GM19043 (cell line): Measurements from ENCODE around the gene BTBD7.
"Not testable (repeated sequence)": the region's sequence is repeated elsewhere in the genome, so short reads cannot be mapped to it uniquely, and the experiment has no call there.

ENCODE experiments used
- ATAC-seq: cut with Tn5 transposase; IDR thresholded peaks from one replicate; pipeline ENCODE4 v1.9.1; 2021; ENCODE audit warnings: low read depth; ENCODE audit not compliant: unreplicated experiment

Gene BTBD7

DNA sequence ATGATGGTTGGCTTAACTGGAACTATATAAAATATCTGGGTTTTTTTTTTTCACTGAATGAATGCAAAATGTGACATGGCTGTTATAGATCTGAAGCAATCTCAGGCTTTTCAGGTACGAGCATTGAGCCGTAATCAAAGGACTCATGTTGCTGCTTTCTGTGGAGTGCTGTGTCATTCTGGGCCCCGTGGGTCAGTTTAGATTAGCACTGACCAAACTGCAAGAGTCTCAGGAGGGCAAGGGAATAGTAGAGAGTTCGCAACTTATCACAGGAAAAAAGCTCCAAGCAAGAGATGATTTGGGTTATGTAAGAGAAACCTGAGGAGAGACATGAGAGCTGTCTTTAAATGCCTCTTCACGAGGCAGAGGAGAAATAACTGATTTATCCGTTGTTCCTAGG lies 66.7 kb downstream of the BTBD7 start:
- ATAC-seq, result no peak

DNA sequence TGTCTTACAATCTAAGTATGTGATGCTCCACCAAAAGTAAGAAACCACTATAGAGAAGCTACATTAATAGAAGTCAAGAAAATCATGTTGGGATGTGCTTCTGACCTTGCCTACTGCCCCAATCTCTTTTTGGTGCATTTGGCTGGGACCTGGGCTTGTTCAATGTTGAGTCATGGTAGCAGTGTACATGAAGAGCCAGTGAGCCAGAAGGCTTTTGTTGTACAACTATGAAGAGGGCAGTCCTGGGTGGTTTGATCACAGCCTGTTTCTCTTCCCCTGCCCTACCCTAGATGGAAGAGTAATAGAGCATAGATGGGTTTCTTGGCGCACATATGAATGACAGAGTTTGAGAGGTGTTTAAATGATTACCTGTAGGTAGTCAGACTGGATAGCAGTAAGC lies 69.4 kb downstream of the BTBD7 start:
- no peak for ATAC-seq

DNA sequence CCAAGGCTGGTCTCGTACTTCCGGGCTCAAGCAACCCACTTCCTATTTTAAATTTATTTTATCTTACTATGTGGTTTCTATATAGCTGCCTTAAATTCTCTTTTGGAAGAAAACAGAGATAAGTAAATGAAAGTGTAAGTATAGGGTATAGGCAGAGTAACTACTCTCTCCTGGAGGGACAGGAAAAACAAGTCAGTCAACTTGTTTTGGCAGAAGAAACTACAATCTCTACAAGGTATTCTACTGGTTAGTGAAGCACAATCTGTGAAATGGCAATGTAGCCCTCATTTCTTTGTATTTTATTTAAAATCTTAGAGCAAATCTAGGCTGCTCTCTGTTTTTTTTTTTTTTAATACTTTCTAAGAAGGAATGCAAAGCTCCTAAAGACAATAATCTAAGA lies 70.4 kb downstream of the BTBD7 start:
- ATAC-seq, result no peak

DNA sequence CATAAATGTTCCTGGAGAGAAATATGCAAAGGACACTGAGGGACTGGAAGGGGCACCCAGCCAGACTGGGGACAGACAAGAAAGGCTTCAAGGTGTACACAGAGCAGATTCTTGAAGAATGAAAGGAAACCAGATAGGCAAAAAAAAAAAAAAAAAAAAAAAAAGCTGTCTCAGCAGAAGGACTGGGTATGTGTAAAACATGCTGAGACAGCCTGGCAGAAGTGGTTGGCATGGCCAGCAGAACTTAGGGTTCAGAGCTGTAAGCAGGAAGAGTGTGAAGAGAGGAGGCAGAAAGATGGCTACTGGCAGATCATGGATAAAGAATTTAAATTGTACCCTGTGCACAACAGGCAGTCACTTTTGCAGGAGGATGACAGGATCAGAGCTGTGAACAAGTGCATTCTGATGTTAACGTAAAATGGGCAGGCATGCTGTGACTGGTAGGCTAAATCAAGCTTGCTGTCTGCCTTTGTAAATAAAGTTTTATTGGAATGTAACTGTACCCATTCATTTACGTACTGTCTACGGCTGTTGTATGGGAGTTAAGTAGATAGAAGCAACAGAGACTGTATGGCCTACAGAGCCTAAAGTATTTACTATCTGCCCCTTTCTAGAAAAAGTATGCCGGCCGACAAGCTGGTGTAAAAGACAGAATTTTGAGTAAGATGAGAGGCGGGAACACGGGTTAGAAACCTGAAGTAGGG lies 83.6 kb downstream of the BTBD7 start:
- no peak for ATAC-seq

DNA sequence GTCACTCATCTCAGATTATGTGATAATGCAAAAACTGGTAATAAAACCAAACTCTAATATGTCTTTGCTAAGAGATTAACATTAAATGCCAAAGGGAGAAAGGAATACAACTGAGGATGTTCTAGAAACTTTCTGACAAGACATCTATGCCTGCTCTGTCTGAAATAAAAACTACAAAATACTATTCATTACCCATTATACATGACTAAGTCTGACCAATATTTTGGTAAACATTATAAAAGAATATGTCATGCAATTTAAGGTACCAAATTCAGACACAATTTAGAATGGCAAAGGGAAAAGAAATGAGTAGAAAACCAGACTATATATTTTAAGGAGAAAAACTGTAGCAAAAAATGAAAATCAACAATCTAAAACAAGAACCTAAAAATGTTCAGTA lies 86.3 kb downstream of the BTBD7 start:
- ATAC-seq, result no peak

DNA sequence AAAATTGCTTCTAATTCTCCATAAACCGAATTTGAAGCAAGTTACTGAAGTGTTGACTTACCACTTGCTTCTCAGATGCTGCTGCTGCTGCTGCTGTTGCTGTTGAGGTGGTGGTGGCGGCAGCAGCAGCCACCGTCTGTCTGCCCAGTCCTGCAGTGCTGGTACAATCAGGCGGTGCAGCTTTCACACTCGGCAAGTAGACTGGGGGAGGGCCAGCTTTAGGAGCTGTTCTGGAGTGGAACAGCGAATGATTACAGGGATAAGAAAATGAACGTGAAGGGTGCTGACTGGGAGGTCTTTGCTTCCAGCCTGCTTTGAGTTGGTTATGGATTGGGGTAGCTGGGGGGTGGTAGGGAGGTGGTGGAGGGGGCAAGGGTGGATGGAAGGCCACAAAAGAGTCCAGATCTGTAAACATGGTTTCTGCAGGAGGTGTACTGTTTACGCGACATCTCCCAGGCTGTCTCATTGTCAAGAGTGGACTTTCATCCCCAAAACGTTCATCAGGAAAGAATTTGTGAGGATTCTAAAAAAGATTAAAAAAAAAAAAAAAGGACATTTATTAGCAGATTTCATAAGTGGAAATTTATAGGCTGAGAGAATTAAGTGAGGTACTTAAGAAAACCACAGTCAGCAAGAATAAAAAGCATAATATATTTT lies 86.9 kb downstream of the BTBD7 start:
- ATAC-seq, result no peak

DNA sequence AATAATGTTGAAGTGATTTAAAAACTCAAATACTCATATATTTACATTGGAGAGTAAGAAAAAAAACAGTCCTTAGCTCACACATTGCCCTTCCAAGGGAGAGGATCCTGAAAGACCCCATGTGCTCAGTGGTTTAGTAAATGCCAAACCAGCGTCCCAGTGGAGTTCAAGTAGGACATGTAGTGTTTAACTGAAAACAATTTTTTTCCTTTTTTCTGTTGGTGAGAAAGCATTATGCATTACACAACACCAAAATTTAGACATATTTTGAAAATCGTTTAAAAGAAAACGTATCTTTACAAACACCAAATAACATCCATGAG lies 92.2 kb downstream of the BTBD7 start:
- ATAC-seq, result no peak

DNA sequence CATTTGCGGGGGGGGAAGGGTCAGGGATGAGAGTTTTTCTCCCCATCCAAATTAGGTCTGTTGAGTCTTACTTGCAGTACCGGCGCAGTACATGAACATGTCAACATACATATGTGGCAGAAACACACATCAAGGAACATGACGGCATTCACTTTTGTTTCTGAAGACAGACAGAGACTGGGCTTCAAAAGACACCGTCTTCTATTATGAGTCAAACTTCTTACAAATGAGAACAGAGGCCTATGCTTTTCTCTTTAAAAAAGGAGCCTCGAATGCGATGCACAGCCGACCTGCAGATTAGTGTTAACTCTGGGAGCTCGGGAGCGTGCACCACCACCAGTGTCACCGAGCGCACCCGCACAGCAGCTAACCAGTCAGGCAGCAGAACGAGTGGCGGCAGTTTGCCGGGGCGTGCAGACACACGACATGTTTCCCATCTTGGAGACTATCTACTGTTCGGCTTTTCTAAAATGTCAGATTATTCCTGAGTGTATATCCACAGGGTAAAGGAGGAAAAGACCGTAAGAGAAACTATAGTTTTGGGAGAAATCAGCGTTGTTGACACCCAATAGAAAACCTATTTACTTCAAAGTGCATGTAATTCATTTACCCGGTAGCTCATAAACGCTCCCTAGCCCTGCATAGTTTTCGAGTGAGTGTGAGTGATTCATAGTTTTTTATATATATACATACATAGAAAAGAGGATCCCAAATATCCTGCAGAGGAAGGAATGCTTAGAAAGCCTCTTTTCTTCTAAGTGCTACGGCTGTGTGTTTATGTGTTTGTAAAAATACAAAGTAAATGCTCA lies 92.8 kb downstream of the BTBD7 start:
- no peak for ATAC-seq

DNA sequence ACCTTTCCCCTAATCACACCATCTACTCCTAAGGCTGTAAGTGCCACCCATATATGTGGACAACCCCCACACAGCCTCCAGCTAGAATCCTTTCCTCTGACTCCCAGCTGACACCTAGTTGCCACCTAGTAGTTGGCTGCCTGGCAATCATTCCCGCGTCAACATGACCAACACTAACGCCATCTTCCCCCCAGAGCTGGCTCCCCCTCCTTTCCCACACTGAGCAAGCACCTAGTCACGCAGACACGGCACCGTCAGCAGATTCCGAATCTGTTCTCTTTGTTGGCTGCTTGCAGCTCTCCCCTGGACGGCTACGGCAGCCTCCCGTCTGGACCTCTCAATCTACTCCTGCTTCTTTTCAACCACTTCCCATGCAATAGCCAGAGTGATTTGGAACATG lies 98.0 kb downstream of the BTBD7 start:
- no peak for ATAC-seq

DNA sequence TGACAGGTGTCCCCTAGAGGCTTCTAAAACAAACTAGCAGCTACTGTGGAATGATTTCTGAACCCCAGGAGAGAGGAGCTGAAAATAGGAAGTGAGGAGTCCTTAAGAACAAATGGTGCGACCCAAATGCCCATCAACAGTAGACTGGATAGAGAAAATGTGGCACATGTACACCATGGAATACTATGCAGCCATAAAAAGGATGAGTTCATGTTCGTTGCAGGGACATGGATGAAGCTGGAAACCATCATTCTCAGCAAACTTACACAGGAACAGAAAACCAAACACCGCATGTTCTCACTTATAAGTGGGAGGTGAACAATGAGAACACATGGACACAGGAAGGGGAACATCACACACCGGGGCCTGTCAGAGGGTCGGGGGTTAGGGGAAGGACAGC lies 99.8 kb downstream of the BTBD7 start:
- not testable (repeated sequence) for ATAC-seq

DNA sequence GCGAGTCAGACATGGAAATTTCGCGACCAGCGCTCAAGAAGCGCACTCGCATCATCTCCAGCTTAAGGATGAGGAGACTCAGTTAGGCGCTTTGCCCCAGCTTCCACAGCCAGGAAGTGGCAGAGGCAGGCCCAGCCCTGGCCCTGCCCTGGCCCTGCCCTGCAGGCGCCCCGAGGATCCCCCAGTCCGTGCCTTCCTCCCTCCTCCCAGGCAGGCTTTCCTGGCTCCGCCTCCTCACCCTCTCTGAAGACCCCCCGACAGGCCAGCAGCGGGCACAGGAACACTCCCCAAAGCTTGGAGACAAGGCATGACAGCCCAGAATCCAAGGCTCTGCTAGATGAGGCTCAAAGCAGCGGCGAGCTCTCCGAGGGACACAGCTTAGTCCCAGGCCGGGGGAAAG lies 100.7 kb downstream of the BTBD7 start:
- no peak for ATAC-seq

DNA sequence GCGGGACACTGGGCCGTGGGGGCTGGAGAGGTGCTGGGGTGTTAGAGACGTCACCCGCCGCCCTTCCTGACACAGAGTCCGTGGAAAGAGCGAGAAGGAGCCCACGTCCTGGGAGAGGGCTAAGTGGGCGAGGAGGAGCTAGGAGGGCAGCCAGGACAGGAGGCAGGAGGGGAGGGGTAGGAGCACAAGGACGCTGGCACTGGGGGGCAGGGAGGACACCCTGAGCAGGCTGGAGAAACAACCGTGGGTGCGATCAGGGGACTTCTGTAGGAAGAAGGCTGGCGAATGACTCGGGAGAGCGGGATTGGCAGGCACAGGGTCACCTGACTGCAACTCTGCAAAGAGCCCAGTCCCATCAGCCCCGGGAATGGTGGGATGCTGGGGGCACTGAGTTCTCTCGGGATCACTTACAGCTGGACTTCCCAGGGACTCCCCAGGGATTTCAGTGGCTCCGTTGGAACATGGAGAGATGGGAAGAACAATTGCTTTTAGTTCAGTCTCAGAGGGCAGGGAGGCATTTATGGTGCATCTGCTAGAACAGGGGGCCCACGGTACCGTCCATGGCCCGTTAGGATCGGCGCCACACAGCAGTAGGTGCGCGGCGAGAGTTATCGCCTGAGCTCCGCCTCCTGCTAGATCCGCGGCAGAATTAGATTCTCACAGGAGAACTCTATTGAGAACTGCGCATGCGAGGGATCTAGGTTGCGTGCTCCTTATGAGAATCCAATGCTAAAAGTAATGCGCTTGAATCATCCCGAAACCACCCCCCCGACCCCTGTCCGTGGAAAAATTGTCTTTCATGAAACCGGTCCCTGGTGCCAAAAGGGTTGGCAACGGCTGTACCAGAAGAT lies 101.5 kb downstream of the BTBD7 start:
- ATAC-seq, result no peak

DNA sequence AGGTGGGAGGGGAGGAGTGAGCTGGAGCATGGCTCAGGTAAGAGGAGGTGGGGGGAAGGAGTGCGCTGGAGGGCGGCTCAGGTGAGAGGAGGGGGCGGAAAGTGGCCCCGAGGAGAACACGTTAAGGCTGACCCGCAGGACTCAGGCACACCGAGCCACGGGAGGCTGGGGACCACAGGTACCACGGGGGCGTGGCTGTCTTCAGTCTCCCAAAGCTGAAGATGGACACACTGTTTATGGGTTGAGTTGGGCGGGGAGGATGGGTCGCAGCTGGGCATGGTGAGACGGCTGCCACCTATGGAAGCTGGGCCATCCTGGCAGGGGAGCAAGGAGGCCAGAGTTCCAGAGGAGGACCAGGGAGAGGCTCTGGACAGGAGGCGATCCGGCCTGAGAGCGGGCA lies 102.3 kb downstream of the BTBD7 start:
- no peak for ATAC-seq

DNA sequence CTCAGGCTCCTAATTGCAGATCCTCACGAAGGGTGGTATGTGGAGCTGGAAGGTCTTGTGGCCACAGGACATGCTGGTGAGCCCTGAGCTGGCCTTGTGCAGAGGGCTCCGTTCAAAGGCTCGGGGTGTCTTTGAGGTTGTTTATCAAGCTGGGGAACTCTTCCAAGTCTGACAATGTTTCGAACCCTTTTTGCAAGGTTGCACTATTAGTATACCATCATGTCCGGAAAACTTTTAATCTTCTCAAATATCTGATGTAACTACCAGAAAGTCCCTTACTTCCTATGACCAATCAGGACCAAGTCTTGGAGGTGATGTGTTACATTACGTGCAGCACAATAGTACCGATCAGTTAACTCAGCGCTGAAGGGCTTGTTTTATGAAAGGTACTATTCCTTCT lies 104.3 kb downstream of the BTBD7 start:
- no peak for ATAC-seq

DNA sequence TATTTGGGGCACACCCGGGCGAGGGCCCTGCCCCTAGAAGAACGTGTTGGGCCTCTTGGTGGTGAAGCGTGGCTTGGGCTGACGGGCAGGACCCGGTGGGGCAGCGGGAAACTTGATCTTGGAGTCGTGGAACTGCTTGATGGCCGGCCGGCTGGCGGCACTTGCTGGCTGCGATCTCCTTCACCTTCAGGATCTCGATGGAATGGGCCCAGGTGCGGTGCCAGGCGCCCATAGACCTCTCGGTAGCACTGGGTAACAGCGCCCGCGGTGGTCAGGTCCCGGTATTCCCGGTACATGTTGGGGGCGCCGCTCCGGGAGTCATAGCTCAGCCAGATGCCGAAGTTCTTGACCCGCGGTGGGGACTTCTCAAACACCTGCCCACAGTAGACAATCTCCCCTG lies 109.3 kb downstream of the BTBD7 start:
- ATAC-seq, result no peak

DNA sequence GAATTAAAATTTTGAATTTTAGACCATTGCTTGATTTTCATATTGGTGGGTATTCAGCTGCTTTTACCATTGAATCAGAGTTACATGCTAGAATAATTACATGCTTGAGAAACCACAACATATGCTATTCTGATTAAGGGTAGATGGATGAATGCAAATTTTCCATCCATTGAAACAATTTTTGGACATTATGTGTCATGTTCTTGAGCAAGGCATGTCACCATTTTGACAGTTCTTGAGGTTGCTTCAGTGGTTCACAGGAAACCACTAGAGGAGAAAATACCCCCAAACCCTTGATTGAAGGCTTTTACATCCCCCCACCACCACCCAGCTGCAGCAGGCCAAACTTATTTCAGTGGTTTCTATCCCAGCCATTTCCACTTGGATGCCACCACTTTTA lies 112.3 kb downstream of the BTBD7 start:
- ATAC-seq, result no peak

DNA sequence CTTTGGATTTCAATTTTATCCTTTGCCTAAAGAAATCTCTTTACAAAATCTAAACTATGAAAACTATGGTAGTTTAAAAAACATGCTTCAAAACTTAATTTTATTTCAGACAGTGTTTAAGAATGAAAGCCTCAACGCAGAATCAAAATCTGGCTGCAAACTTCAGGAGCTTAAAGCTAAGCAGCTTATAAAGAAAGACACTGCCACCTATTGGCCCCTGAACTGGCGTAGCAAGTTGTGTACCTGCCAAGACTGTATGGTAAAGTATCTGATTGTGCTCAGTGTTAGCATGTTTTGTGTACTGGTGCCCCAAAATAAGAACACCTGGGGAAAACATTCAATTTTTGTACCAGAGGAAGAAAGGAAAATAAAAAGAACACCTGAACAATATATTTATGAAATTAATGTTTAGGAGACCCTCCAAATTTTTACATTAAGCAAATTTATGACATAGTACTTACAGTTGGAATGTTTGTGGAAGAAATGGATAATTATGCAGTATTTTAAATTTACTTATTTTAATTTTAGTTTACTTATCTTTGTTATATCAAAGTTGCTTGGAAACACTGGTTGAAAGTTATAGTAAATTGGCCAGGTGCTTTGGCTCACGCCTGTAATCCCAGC lies 113.6 kb downstream of the BTBD7 start:
- peak; percentile 74 for ATAC-seq

DNA sequence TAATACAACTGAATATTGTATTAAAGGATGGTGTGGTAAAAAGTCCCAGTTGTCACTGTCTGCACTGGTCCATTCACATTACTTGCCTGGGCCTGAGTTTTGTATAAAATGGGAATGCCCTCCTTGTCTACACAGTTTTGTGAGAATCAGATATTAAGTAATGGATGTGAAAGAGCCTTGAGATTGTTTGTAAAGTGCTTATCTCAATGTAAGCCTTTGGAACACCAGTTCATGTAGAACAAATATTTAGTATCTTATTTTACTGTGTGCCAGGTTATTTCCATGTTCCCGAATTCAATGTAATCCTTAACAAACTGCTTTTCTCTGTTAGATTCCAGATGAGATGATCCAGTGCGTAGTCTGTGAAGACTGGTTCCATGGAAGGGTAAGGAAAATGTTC lies 118.2 kb downstream of the BTBD7 start:
- ATAC-seq, result no peak

DNA sequence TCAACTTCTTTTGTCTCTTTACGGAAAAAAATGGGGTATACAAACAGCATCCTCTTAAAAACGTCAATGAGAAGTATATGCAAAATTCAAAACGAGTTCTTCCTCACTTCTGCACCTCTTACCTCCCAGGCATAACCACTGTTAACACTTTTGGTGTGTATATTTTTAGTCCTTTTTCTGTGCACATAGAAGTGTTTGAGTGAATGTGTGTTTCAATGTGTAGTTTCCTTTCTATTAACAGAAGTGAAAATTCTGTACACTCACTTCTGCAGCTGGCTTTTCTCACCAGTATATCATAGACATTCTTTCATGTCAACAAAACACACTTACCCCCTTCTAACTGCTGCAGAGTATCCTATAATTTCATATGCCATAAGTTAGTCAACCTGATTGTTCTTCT lies 120.4 kb downstream of the BTBD7 start:
- peak; percentile 76 for ATAC-seq

DNA sequence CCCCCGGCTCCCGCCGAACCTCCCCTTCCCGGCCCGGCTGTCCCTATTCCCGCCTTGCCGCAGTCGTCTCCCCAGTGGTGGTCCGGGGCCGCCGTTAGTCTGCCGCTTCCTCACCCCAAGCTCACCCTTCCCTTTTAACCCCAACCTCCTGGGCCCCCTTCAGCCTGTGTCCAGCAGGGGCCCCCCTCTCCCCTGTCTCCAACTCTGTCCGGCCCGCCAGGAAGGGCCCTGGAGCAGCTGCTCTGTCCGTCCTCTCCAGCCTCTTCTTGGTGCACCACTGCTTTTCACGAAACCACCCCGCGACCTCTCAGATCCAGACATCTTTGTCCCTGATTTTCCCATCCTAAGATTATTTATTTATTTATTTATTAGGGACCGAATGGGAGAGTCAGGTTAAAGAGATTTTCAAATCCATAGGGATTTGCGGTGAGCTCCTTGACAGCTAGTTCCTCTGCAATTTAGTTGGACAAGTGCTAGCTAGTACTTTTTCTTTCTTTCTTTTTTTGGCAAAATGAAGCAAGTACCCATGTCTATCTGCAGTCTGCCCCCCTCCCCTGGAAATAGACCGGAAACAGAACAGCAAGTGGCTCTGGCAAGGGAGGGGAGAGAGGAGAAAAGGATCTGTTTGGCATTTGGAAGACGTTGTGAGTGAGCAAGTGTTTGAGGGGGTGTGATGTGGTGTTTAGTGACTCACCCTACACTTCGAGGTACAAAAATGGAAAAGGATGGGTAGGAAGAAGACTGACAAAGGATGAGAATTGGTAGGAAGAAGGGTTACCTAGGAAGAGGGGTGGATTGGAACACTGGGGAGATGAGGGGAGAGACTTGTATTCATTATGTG lies 125.1 kb downstream of the BTBD7 start:
- ATAC-seq, result peak; percentile 30
